Lower leg skin (tissue), 3 donors: Measurements from ENCODE around the gene GPS1.

Experiments used
- CTCF ChIP-seq, 3 donors: fragments of 450-650 bp; IDR thresholded peaks; one replicate each; pipeline ENCODE4 v1.5.1; 2016; ENCODE audit warnings: antibody characterized with exemption in 3 of 3, mild to moderate bottlenecking in 3 of 3, moderate library complexity in 2 of 3
- POLR2A ChIP-seq, 2 donors: fragments of 450-650 bp; IDR thresholded peaks; one replicate each; pipeline ENCODE4 v1.6.1; 2016 to 2017; ENCODE audit warnings: antibody characterized with exemption in 2 of 2, mild to moderate bottlenecking in 1 of 2, moderate library complexity in 1 of 2

- TF ChIP-seq CTCF (IDR thresholded peaks at IDR 0.05), result no peak
- no peak for TF ChIP-seq POLR2A (IDR thresholded peaks at IDR 0.05)
These were observed 38.4 kb upstream of the GPS1 start for GRCh38 chr17:82013341-82013740.
